ENCODE data around the gene HIC2.
"Not testable (repeated sequence)": the region's sequence is repeated elsewhere in the genome, so short reads cannot be mapped to it uniquely, and the experiment has no call there.

The HIC2 gene

GRCh38 chr22:21449531-21450319 lies 32.6 kb downstream of the HIC2 start:
- DNase-seq (ENCODE audit: low read depth in 2 of 2), result no peak

- DNase-seq (ENCODE audit: low read depth in 2 of 2), result no peak
Observed at GRCh38 chr22:21450320-21450831, 33.2 kb downstream of the HIC2 start.

- no peak for DNase-seq (ENCODE audit: low read depth in 2 of 2)
Observed at GRCh38 chr22:21450858-21451353, 33.7 kb downstream of the HIC2 start.

GRCh38 chr22:21451545-21452520 lies 34.7 kb downstream of the HIC2 start:
- no peak for DNase-seq (ENCODE audit: low read depth in 2 of 2)

- DNase-seq (ENCODE audit: low read depth in 2 of 2), result not testable (repeated sequence)
Observed at GRCh38 chr22:21452666-21453065, 35.5 kb downstream of the HIC2 start.

- DNase-seq (ENCODE audit: low read depth in 2 of 2), result not testable (repeated sequence)
Observed at GRCh38 chr22:21454998-21455333, 37.8 kb downstream of the HIC2 start.

DNA sequence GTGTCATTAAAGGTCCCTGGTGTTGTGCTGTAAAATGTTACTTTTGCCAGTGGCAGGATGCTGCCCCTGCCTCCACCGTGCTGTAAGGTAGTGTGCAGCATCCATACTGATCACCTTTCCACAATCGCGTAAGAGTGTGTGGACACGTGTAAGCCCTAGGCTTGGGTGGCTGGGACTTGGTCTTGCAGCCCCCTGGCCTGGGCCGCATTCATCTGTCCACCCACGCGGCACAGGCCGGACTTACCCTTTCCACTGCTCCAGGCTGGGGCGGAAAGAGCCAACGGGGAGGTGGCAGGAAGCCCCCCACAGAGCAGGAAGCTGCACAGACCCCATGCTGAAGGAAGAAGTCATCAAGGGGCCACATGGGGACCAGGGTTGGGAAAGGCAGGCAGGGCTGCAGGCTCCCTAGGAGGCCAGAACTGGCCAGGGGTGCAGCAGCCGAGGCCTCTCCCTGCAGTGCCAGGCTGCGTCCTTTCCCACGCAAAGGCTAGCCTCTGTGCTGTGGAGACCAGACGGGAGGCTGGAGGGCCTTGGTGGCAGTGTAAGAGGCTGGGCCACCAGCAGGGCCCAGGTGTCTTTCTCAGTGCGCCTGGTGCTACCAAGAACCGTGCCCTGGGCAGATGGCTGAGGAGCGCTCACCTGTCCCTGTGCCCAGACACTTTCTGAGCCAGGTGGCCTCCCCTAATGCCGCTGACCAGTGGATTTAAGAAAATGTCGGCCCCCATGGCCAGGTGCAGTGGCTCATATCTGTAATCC lies 38.3 kb downstream of the HIC2 start:
- no peak for DNase-seq (ENCODE audit: low read depth in 2 of 2)

- no peak for DNase-seq (ENCODE audit: low read depth in 2 of 2)
Observed at GRCh38 chr22:21457023-21457787, 40.0 kb downstream of the HIC2 start.

- DNase-seq (ENCODE audit: low read depth in 2 of 2), result not testable (repeated sequence)
Observed at GRCh38 chr22:21462672-21463071, 45.5 kb downstream of the HIC2 start.

- DNase-seq (ENCODE audit: low read depth in 2 of 2), result not testable (repeated sequence)
Observed at GRCh38 chr22:21467337-21468193, 50.4 kb downstream of the HIC2 start, which contains the start of gene TMEM191C. Gene TMEM191C (plus strand): TSS chr22:21467387. CDS start chr22:21467460, 73 bp downstream.

DNA sequence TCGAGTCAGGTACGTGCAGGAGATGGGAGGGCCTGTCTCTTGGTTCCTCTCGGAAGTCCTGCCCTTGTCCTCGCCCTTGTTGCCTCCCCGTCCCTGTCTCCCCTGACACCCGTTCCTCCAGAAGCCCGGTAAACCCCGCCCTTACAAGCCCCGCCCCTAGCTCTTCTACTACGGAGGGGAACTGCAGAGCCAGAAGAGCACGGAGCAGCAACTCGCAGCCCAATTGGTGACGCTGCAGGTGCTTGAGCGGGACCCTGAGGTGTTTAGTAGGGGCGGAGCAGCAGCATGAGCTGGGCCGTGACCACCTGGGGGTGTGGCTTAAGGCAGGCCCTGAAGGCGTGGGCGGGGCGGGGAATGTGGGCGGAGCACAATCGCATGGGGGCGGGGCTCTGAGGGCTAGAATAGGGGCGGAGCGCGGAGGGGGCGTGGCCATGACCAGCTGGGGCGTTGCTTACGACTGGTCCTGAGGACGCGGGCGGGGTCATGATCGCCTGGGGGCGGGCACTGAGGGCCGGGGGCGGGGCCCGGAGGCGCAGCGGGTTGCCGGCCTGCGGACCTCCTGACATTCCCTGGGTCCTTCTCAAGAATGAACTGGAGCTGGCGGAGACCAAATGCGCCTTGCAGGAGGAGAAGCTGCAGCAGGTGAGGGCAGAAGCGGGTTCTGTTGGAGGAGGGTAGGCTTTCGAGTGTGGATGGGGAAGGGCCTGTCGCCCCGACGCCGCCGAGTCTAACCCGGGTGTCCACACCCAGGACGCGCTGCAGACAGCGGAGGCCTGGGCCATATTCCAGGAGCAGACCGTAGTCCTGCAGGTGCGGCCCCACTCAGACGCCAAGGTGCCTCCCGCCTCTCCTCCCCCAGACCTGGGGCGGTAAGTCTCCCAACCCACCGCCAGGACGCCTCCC lies 51.3 kb downstream of the HIC2 start:
- DNase-seq (ENCODE audit: low read depth in 2 of 2), result peak; percentile 86 to 93

DNA sequence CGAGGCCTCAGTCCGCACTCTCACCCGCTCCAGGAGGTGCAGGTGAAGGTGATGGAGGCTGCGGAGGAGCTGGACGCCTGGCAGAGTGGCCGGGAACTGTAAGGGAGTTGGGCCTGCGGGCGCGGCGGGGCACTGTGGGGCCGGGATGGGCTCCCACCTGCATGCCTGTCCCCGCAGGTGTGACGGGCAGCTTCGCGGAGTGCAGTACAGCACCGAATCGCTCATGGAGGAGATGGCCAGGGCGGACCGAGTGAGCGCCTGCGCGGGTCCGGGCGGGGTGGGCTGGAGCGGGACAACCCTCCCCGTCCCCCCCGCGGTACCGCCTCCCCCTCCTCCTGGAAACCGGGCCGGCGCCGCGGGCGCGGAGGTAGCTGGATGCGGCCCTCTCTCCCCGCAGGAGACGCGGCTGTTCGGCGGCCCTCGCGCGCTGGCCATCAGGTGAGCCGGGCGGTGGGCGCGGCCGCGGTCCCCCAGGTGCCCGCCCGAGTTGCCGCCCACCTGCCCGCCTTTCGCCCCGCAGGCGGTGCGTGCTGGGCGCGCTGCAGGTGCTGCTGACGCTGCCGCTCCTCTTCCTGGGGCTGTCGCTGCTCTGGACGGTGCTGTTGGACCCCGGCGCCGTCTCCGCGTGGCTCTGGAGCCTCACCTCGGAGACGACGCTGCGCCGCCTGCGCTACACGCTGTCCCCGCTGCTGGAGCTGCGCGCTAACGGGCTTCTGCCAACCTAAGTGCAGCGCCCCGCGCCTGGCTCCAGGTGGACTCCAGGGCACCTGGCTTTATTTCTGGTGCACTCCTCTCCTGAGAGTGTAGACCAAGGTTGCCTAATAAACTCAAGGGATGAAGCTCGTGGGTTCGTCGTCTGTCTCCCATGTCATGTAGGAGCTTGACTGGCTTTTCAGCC lies 52.2 kb downstream of the HIC2 start:
- not testable (repeated sequence) for DNase-seq (ENCODE audit: low read depth in 2 of 2)

- not testable (repeated sequence) for DNase-seq (ENCODE audit: low read depth in 2 of 2)
Observed at GRCh38 chr22:21472984-21473383, 55.8 kb downstream of the HIC2 start.

- not testable (repeated sequence) for DNase-seq (ENCODE audit: low read depth in 2 of 2)
Observed at GRCh38 chr22:21473664-21474063, 56.5 kb downstream of the HIC2 start.

DNA sequence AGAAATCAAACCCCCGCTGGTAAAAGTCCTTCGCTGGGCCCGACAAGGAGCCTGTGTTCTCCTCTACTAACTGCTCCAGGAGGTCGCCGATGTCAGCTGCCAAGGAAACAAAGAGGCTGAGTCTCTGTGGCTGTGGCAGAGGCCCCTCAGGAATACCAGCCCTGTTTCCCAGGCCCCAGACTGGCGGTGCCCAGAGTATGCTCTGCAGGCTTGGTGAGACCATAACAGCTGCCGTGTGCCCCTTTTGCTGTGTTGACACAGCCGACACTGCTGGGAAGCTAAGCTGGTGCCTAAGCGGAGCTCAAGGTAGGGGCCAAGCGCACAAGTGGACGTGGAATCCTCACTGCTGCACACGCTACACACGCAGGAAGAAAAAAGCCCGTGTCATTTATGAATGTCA lies 66.9 kb downstream of the HIC2 start:
- not testable (repeated sequence) for DNase-seq (ENCODE audit: low read depth in 2 of 2)

DNA sequence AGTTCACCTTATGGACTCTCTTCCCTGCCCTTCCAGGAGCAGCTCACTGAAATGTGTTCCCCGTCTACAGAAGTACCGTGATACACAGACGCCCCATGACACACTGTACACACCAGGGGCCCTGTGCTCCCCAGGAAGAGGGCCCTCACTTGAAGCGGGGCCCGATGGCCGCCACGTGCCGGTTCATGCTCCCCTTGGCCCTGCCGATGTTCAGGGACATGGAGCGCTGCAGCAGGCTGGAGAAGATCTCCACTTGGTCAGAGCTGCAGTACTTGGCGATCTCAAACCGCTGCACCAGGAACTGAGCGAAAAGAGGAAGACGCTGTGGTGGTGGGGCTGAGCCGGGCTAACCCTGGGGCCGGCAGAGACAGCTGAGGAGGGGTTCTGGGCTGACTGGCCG lies 70.6 kb downstream of the HIC2 start:
- DNase-seq (ENCODE audit: low read depth in 2 of 2), result not testable (repeated sequence)

GRCh38 chr22:21489149-21489680 lies 72.0 kb downstream of the HIC2 start:
- not testable (repeated sequence) for DNase-seq (ENCODE audit: low read depth in 2 of 2)

Data from stimulated activated CD4-positive, alpha-beta T cell treated with anti-CD3 and anti-CD28 coated beads, Interleukin-4, amount 100 ng/mL, for 48 hours (primary cell).